ENCODE data around the gene ZBED6.
"Not testable (repeated sequence)": the region's sequence is repeated elsewhere in the genome, so short reads cannot be mapped to it uniquely, and the experiment has no call there.

The ZBED6 gene

GRCh38 chr1:203789966-203790365 lies 5.5 kb upstream of the ZBED6 start:
- Histone ChIP-seq H3K4me3 (replicated peaks; ENCODE audit: insufficient read depth, low read length) (no peak overlapping the region), H3K27ac (replicated peaks) (no peak overlapping the region)

GRCh38 chr1:203791498-203791897 lies 3.9 kb upstream of the ZBED6 start:
- no peaks in the 10 kb centered on the region for H3K27me3 ChIP-seq (ENCODE audit: insufficient read depth, poor library complexity, severe bottlenecking)
- H3K4me3 ChIP-seq (replicated peaks; ENCODE audit: insufficient read depth, low read length) = no peak overlapping the region
- no peak overlapping the region for H3K27ac ChIP-seq (replicated peaks)
- DNase-seq (ENCODE audit: low read depth in 1 of 2, low spot score in 1 of 2) = no peak
- no peak for TF ChIP-seq POLR2AphosphoS5 (IDR thresholded peaks at IDR 0.05; ENCODE audit: low read depth)
- no peak for TF ChIP-seq REST (IDR thresholded peaks at IDR 0.05; ENCODE audit: insufficient replicate concordance, low read depth)
- no peak for TF ChIP-seq CTCF (IDR thresholded peaks at IDR 0.05; ENCODE audit: insufficient read depth, low read length)
- TF ChIP-seq SPI1 (IDR thresholded peaks at IDR 0.05; ENCODE audit: borderline replicate concordance, low read depth) = no peak
- TF ChIP-seq GABPA (IDR thresholded peaks at IDR 0.05; ENCODE audit: low read depth) = no peak

More at GRCh38 chr1:203789966-203790365, 5.5 kb upstream of the ZBED6 start:
- TF ChIP-seq GABPA (IDR thresholded peaks at IDR 0.05; ENCODE audit: low read depth) = no peak
- no peak for TF ChIP-seq REST (IDR thresholded peaks at IDR 0.05; ENCODE audit: insufficient replicate concordance, low read depth)
- TF ChIP-seq POLR2AphosphoS5 (IDR thresholded peaks at IDR 0.05; ENCODE audit: low read depth) = no peak
- TF ChIP-seq CTCF (IDR thresholded peaks at IDR 0.05; ENCODE audit: insufficient read depth, low read length) = no peak
- TF ChIP-seq SPI1 (IDR thresholded peaks at IDR 0.05; ENCODE audit: borderline replicate concordance, low read depth) = no peak
- no peaks in the 10 kb centered on the region for H3K27me3 ChIP-seq (ENCODE audit: insufficient read depth, poor library complexity, severe bottlenecking)
- no peak for DNase-seq (ENCODE audit: low read depth in 1 of 2, low spot score in 1 of 2)

- Histone ChIP-seq H3K27me3 (ENCODE audit: insufficient read depth, poor library complexity, severe bottlenecking) (no peaks in the 10 kb centered on the region), H3K27ac (replicated peaks) (no peak overlapping the region), H3K4me3 (replicated peaks; ENCODE audit: insufficient read depth, low read length) (no peak overlapping the region)
- TF ChIP-seq POLR2AphosphoS5 (IDR thresholded peaks at IDR 0.05; ENCODE audit: low read depth) (no peak), CTCF (IDR thresholded peaks at IDR 0.05; ENCODE audit: insufficient read depth, low read length) (no peak), REST (IDR thresholded peaks at IDR 0.05; ENCODE audit: insufficient replicate concordance, low read depth) (no peak), SPI1 (IDR thresholded peaks at IDR 0.05; ENCODE audit: borderline replicate concordance, low read depth) (no peak), GABPA (IDR thresholded peaks at IDR 0.05; ENCODE audit: low read depth) (no peak)
- no peak for DNase-seq (ENCODE audit: low read depth in 1 of 2, low spot score in 1 of 2)
Observed at GRCh38 chr1:203792486-203792885, 2.9 kb upstream of the ZBED6 start.

- H3K27ac ChIP-seq (replicated peaks); H3K4me3 ChIP-seq (replicated peaks; ENCODE audit: insufficient read depth, low read length); DNase-seq (ENCODE audit: low read depth in 1 of 2, low spot score in 1 of 2); H3K27me3 ChIP-seq (ENCODE audit: insufficient read depth, poor library complexity, severe bottlenecking): not testable (repeated sequence)
Observed at GRCh38 chr1:203793561-203793960, 1.9 kb upstream of the ZBED6 start.

Measured in HL-60 (cell line).